K562 (cell line): ENCODE measurements around the gene PI4KA.

Source experiments
- ARNT ChIP-seq, 2 experiments: fragments of 450-650 bp; IDR thresholded peaks; 2 replicates each; pipeline ENCODE4 v1.6.1; 2016; ENCODE audit warnings: mild to moderate bottlenecking in 1 of 2
- BRF2 ChIP-seq: IDR thresholded peaks from 3 replicates; pipeline ENCODE4 v1.6.1; 2011; ENCODE audit warnings: borderline replicate concordance, mild to moderate bottlenecking; ENCODE audit not compliant: insufficient read length, insufficient read depth
- CBFB ChIP-seq: sonication (generic); formaldehyde crosslinking; IDR thresholded peaks from 2 replicates; pipeline ENCODE4 v1.4.0; 2020; ENCODE audit warnings: mild to moderate bottlenecking, missing genetic modification reagents
- CBX5 ChIP-seq: IDR thresholded peaks from 2 replicates; pipeline ENCODE4 v1.6.1; 2014; ENCODE audit warnings: low read depth, borderline replicate concordance
- CEBPG ChIP-seq, 3 experiments: fragments of 200-800 bp in 1 of 3; sonication (Bioruptor generic) in 1 of 3; sonication (generic) in 1 of 3; formaldehyde crosslinking in 1 of 3; IDR thresholded peaks in 2 of 3; conservative IDR thresholded peaks in 1 of 3; 2 replicates each; pipeline versions ENCODE4 v1.6.1 to v1.8.0; 2016 to 2022; ENCODE audit warnings: missing compliant biosample characterization in 2 of 3, missing genetic modification characterization in 2 of 3, mild to moderate bottlenecking in 1 of 3, missing genetic modification reagents in 1 of 3
- EZH2 ChIP-seq: IDR thresholded peaks from 2 replicates; pipeline ENCODE4 v1.6.1; 2012; ENCODE audit warnings: low read depth, mild to moderate bottlenecking, inconsistent platforms, low read length, borderline replicate concordance
- NFXL1 ChIP-seq: fragments of 450-650 bp; formaldehyde crosslinking; IDR thresholded peaks from 2 replicates; pipeline ENCODE4 v1.4.0; 2021; ENCODE audit warnings: mild to moderate bottlenecking
- PHF8 ChIP-seq: fragments of 200-600 bp; sonication (generic); IDR thresholded peaks from 2 replicates; pipeline ENCODE4 v1.6.1; 2012; ENCODE audit warnings: mixed run types, mild to moderate bottlenecking, inconsistent platforms, low read length, moderate library complexity, borderline replicate concordance

- no peak for TF ChIP-seq BRF2
- TF ChIP-seq NFXL1 (CRISPR knock-in tag): no peak
- TF ChIP-seq ARNT (IDR thresholded peaks at IDR 0.05): no peak
- no peak for TF ChIP-seq PHF8
- no peak for TF ChIP-seq EZH2
- no peak for TF ChIP-seq CBX5
- no peak for TF ChIP-seq CBFB (CRISPR knock-in tag)
- TF ChIP-seq CEBPG (CRISPR knock-in tag; IDR thresholded peaks at IDR 0.05): no peak
- no peak for TF ChIP-seq CEBPG (tag; conservative IDR thresholded peaks at IDR 0.05 in 1 of 2, IDR thresholded peaks at IDR 0.05 in 1 of 2)
These were observed 115.8 kb downstream of the PI4KA start for GRCh38 chr22:20742764-20743163.
